IMR-90 (cell line): ENCODE measurements around the gene ETV7. TPM values are rescaled to one million over a fixed set of nuclear protein-coding genes. Genes with fewer than 3 reads are reported as not detected.

Experiments used
- ATAC-seq: fragments of 200-7000 bp; cut with Tn5 transposase; 2 replicates; pipeline ENCODE4 v1.9.1; 2020; ENCODE audit warnings: low read depth, mild to moderate bottlenecking, moderate library complexity
- BruUV-seq: library from RNA; stranded (reverse); fragments of 400-500 nt; replicated peaks from 2 replicates; lab custom pipeline; 2021; lab: Mats Ljungman, UMichigan
- CTCF ChIA-PET: fragments of 300-600 bp; formaldehyde crosslinking; extraction: SDS; loops from one replicate; lab custom pipeline; 2021; ENCODE audit warnings: antibody characterized with exemption; lab: Yijun Ruan, JAX
- POLR2A ChIA-PET: fragments of 300-600 bp; sonication (Branson Sonifier 250); formaldehyde crosslinking; loops from one replicate; lab custom pipeline; 2022; ENCODE audit warnings: antibody characterized with exemption; ENCODE audit not compliant: unreplicated experiment; lab: Charles Lee
- DNase-seq: peaks from one replicate; pipeline ENCODE4 v3.0.0; 2013
- H2AFZ ChIP-seq: replicated peaks from 2 replicates; pipeline ENCODE3; 2013; ENCODE audit warnings: low read length, mild to moderate bottlenecking; ENCODE audit not compliant: poor library complexity
- H2AK5ac ChIP-seq: 2 replicates; pipeline ENCODE4 v1.6.1; 2013; ENCODE audit warnings: low read depth, low read length, inconsistent platforms
- H2AK9ac ChIP-seq: replicated peaks from 2 replicates; pipeline ENCODE3; 2013; ENCODE audit warnings: mild to moderate bottlenecking, low read depth, low read length, moderate library complexity; ENCODE audit not compliant: poor library complexity
- H2BK120ac ChIP-seq: 2 replicates; pipeline ENCODE4 v1.6.1; 2013; ENCODE audit warnings: low read depth, low read length, inconsistent platforms
- H2BK15ac ChIP-seq: 3 replicates; pipeline ENCODE4 v1.6.1; 2013; ENCODE audit warnings: low read depth, low read length, inconsistent platforms
- H2BK20ac ChIP-seq: 2 replicates; pipeline ENCODE4 v1.6.1; 2013; ENCODE audit warnings: low read depth, mild to moderate bottlenecking, inconsistent platforms, low read length, moderate library complexity
- H2BK5ac ChIP-seq: 2 replicates; pipeline ENCODE4 v1.6.1; 2013; ENCODE audit warnings: mild to moderate bottlenecking, low read depth, low read length, inconsistent platforms; ENCODE audit not compliant: poor library complexity, severe bottlenecking
- H3K14ac ChIP-seq: replicated peaks from 2 replicates; pipeline ENCODE4 v1.6.1; 2013; ENCODE audit warnings: low read depth, low read length, inconsistent platforms
- H3K18ac ChIP-seq: 2 replicates; pipeline ENCODE4 v1.6.1; 2013; ENCODE audit warnings: low read depth, low read length, control low read depth
- H3K23ac ChIP-seq: 2 replicates; pipeline ENCODE4 v1.6.1; 2013; ENCODE audit warnings: low read depth, low read length, inconsistent platforms
- H3K27ac ChIP-seq: 2 replicates; pipeline ENCODE4 v1.5.1; 2013; ENCODE audit warnings: mild to moderate bottlenecking, control low read depth, low read length; ENCODE audit not compliant: insufficient read depth
- H3K27me3 ChIP-seq: 2 replicates; pipeline ENCODE4 v1.6.1; 2013; ENCODE audit warnings: low read length; ENCODE audit not compliant: control insufficient read depth, insufficient read depth
- H3K36me3 ChIP-seq: 2 replicates; pipeline ENCODE4 v1.6.1; 2013; ENCODE audit warnings: low read length, mixed read lengths; ENCODE audit not compliant: control insufficient read depth, insufficient read depth
- H3K4ac ChIP-seq: 2 replicates; pipeline ENCODE4 v1.6.1; 2013; ENCODE audit warnings: low read depth, low read length, inconsistent platforms
- H3K4me1 ChIP-seq: 2 replicates; pipeline ENCODE4 v1.6.1; 2013; ENCODE audit warnings: low read length, mixed read lengths; ENCODE audit not compliant: control insufficient read depth, insufficient read depth
- H3K4me2 ChIP-seq: 2 replicates; pipeline ENCODE4 v1.6.1; 2013; ENCODE audit warnings: low read depth, mild to moderate bottlenecking, control low read depth, low read length, moderate library complexity
- H3K4me3 ChIP-seq: 2 replicates; pipeline ENCODE4 v1.5.1; 2013; ENCODE audit warnings: low read depth, mild to moderate bottlenecking, control low read depth, low read length, moderate library complexity; ENCODE audit not compliant: insufficient read depth
- H3K56ac ChIP-seq: 2 replicates; pipeline ENCODE4 v1.6.1; 2013; ENCODE audit warnings: low read length, inconsistent platforms; ENCODE audit not compliant: insufficient read depth; ENCODE audit errors: extremely low read depth
- H3K79me1 ChIP-seq, 2 experiments: 2 replicates each; pipeline ENCODE4 v1.6.1; 2013; ENCODE audit warnings: low read length in 2 of 2, inconsistent platforms in 1 of 2, low read depth in 1 of 2
- H3K9ac ChIP-seq: 2 replicates; pipeline ENCODE4 v1.6.1; 2013; ENCODE audit warnings: low read depth, low read length, control low read depth
- H3K9me1 ChIP-seq: 2 replicates; pipeline ENCODE4 v1.6.1; 2013; ENCODE audit warnings: low read length, inconsistent platforms; ENCODE audit not compliant: insufficient read depth
- H3K9me3 ChIP-seq: 2 replicates; pipeline ENCODE4 v1.6.1; 2013; ENCODE audit warnings: low read length; ENCODE audit not compliant: control insufficient read depth, insufficient read depth
- H4K20me1 ChIP-seq: 2 replicates; pipeline ENCODE4 v1.6.1; 2013; ENCODE audit warnings: low read length, inconsistent platforms; ENCODE audit not compliant: insufficient read depth
- H4K5ac ChIP-seq: 2 replicates; pipeline ENCODE4 v1.6.1; 2013; ENCODE audit warnings: mild to moderate bottlenecking, low read depth, low read length, control low read depth
- H4K8ac ChIP-seq, 2 experiments: 2 replicates each; pipeline ENCODE4 v1.6.1; 2013; ENCODE audit warnings: low read depth in 2 of 2, low read length in 2 of 2, control low read depth in 1 of 2, inconsistent platforms in 1 of 2
- H4K91ac ChIP-seq: 2 replicates; pipeline ENCODE4 v1.6.1; 2013; ENCODE audit warnings: low read depth, low read length, inconsistent platforms; ENCODE audit not compliant: insufficient read depth
- CHD1 ChIP-seq: IDR thresholded peaks from 2 replicates; pipeline ENCODE4 v1.6.1; 2012; ENCODE audit warnings: low read depth, low read length, improper control_type of control experiment
- POLR2A ChIP-seq: IDR thresholded peaks from 2 replicates; pipeline ENCODE4 v1.6.1; 2012; ENCODE audit warnings: mild to moderate bottlenecking, low read depth, low read length
- RFX5 ChIP-seq: IDR thresholded peaks from 2 replicates; pipeline ENCODE4 v1.8.0; 2012; ENCODE audit warnings: low read depth, mild to moderate bottlenecking, low read length, moderate library complexity
- SMC3 ChIP-seq: fragments of 150-350 bp; IDR thresholded peaks from 2 replicates; pipeline ENCODE4 v1.6.1; 2016; ENCODE audit warnings: low read depth, mild to moderate bottlenecking, antibody characterized with exemption, low read length, moderate library complexity
- WGBS, 2 experiments: methylation state at CpG; one replicate each; pipeline versions ENCODE4 v1.1.5 to v1.1.7; 2013; ENCODE audit warnings: missing lambda C conversion rate in 2 of 2; ENCODE audit not compliant: insufficient read length in 1 of 2; ENCODE audit errors: extremely low coverage in 2 of 2; 5-methylcytosine and 5-hydroxymethylcytosine counted together
- dilution Hi-C: fragments of 300-500 bp; cut with HindIII; formaldehyde crosslinking; loops from one replicate; pipeline ENCODE4 v1.14.3; 2018; ENCODE audit warnings: low sequenced_read_pairs; ENCODE audit not compliant: unreplicated experiment
- in situ Hi-C: fragments of 300-500 bp; cut with MboI; formaldehyde crosslinking; loops from 3 replicates; pipeline ENCODE4 v1.14.3; 2019; ENCODE audit warnings: low sequenced_read_pairs, inconsistent platforms, mixed read lengths
- intact Hi-C: fragments of 100-400 bp; cut with micrococcal nuclease; formaldehyde crosslinking; loops from 2 replicates; pipeline ENCODE4 v1.10.0; 2022
- polyA plus RNA-seq, 3 experiments: library from polyadenylated mRNA; depleted of rRNA; stranded (reverse); fragments of >200 nt; gene quantifications; 2 replicates each; pipeline ENCODE4 v1.2.3, GENCODE V29; 2012; ENCODE audit warnings: low replicate concordance in 1 of 3
- total RNA-seq: library from RNA; depleted of rRNA; stranded (reverse); fragments of >200 nt; gene quantifications from 2 replicates; pipeline ENCODE4 v1.2.3, GENCODE V29; 2012

ETV7 gene
- total and polyA plus RNA-seq, 2 of the 4 experiments (the other 2 are of a cell fraction): 0.17 to 0.18 TPM

GRCh38 chr6:36346486-36347273 is 40.8 kb downstream of the ETV7 start:
- Histone ChIP-seq H4K91ac (no peak overlapping the region), H2BK5ac (no peak overlapping the region), H3K23ac (0 out of 2 replicates have a peak overlapping the region, but pooled peaks have one; percentile 29), H4K5ac (no peak overlapping the region), H3K9me3 (no peaks in the 10 kb centered on the region), H3K14ac (no peak overlapping the region), H2BK15ac (no peak overlapping the region), H2BK20ac (no peak overlapping the region), H4K20me1 (peaks cover 4% of the 10 kb centered on the region; the same call in 1 of the 2 replicates), H3K18ac (no peak overlapping the region), H4K8ac (no peak overlapping the region), H3K36me3 (no peaks in the 10 kb centered on the region), H2AK5ac (no peak overlapping the region), H3K4me2 (no peak overlapping the region), H3K79me1 (no peaks in the 10 kb centered on the region), H3K4ac (no peak overlapping the region), H3K56ac (no peak overlapping the region), H2AFZ (peak overlapping the region; percentile 8), H3K4me1 (peaks cover 11% of the 10 kb centered on the region), H3K27ac (no peak overlapping the region), H3K9ac (no peak overlapping the region), H3K4me3 (no peak overlapping the region), H2AK9ac (no peak overlapping the region), H2BK120ac (no peak overlapping the region), H3K27me3 (peaks cover 15% of the 10 kb centered on the region), H3K9me1 (peaks cover 5% of the 10 kb centered on the region; the same call in 1 of the 2 replicates)
- CTCF ChIA-PET: no interaction called here
- 87% methylated on average over 14 of the region's 20 CpGs; no CpG with 5 or more reads in 1 of the 2 experiments for WGBS, 2 experiments
- intact Hi-C loops: no loop called here
- in situ Hi-C loops: no loop called here
- ATAC-seq (no peak), DNase-seq (no peak)
- no TSS peak for BruUV-seq
- POLR2A ChIA-PET: no interaction called here
- no peak for TF ChIP-seq RFX5
- no peak for TF ChIP-seq SMC3
- TF ChIP-seq POLR2A: no peak
- TF ChIP-seq CHD1: no peak
- dilution Hi-C loops: no loop called here
